Measurements from ENCODE around the gene VWA8.

VWA8 gene

DNA sequence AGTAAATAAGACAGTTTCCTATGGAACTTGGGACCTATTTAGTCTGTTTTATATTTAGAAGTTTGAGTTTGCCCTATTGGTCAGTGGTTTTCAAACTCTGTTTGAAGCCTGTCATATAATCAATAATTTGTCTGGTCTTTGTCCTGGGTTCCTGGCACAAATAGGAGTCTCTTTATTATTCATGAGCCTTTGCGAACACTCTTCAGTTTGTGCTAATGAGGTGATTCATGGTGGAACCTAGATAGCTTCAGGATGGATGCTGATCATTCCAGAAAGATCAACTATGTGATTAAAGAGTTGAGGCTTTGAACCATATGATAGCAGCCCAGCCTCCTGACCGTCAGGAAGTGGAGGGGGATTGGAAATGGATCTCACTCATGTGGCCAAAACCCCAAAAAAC, 10.0 kb upstream of the VWA8 start:
- DNase-seq (ENCODE audit: extremely low read depth, low read depth), result no peak
- TF ChIP-seq, protein P1, sequence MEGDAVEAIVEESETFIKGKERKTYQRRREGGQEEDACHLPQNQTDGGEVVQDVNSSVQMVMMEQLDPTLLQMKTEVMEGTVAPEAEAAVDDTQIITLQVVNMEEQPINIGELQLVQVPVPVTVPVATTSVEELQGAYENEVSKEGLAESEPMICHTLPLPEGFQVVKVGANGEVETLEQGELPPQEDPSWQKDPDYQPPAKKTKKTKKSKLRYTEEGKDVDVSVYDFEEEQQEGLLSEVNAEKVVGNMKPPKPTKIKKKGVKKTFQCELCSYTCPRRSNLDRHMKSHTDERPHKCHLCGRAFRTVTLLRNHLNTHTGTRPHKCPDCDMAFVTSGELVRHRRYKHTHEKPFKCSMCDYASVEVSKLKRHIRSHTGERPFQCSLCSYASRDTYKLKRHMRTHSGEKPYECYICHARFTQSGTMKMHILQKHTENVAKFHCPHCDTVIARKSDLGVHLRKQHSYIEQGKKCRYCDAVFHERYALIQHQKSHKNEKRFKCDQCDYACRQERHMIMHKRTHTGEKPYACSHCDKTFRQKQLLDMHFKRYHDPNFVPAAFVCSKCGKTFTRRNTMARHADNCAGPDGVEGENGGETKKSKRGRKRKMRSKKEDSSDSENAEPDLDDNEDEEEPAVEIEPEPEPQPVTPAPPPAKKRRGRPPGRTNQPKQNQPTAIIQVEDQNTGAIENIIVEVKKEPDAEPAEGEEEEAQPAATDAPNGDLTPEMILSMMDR (IDR thresholded peaks at IDR 0.05; ENCODE audit: low read depth, low read length, missing control alignments), result no peak
- H3K4me3 ChIP-seq (replicated peaks; ENCODE audit: low read depth, low read length), result no peak overlapping the region

DNA sequence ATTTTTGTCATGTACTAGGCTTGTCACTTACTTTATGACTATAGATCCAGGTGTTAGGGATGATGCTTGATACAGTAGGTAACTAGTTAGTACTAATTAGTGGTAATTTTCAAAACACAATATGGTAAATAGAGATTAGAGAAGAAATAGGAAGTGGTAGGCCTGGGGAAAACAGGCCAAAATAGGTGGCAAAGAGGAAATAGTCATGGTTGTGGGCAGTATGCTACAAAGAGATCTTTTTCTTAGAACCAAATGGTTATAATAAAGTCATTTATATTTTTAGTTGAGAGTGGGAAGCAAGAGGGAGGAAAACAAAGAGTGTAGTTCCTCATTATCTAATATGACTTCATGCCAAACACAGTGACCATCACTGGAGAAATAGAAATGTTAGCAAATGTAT, 9.1 kb upstream of the VWA8 start:
- H3K4me3 ChIP-seq (replicated peaks; ENCODE audit: low read depth, low read length), result no peak overlapping the region
- TF ChIP-seq, protein P1 (IDR thresholded peaks at IDR 0.05; ENCODE audit: low read depth, low read length, missing control alignments), result no peak
- DNase-seq (ENCODE audit: extremely low read depth, low read depth), result no peak

DNA sequence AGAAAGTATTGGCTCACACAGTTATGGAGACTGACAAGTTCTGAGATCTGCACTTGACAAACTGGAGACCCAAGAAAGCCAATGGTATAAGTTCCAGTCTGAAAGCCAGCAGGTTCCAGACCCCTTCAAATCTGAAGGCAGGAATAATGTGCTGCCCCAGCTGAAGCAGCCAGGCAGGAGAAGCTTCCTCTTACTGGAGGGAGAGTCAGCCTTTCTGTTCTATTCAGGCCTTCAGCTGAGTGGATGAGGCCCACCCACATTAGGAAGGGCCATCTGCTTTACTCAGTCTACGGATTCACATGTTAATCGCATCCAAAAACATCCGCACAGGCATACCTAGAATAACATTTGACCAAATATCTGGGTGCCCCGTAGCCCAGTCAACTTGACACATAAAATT, 8.2 kb upstream of the VWA8 start:
- TF ChIP-seq, protein P1 (IDR thresholded peaks at IDR 0.05; ENCODE audit: low read depth, low read length, missing control alignments), result no peak
- H3K4me3 ChIP-seq (replicated peaks; ENCODE audit: low read depth, low read length), result no peak overlapping the region
- no peak for DNase-seq (ENCODE audit: extremely low read depth, low read depth)

DNA sequence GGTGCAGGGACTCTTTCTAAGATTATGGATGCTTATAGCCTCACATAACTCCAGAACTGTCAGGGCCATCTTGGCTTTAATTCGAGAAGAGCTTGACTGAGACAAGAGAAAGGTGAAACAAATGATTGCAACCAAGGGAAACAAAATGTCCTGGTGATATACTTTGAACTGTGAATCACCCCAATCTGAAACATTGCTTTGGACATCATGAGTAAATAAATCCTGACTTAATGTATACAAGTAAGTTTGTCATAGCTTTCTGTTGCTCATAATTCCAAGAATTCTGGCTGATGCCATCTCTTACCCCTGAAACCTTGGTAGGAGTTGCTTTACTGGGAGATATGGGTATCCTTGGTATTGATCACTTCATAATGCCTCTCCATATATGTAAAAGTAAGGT, 5.8 kb upstream of the VWA8 start:
- no peak for DNase-seq (ENCODE audit: extremely low read depth, low read depth)
- TF ChIP-seq, protein P1 (IDR thresholded peaks at IDR 0.05; ENCODE audit: low read depth, low read length, missing control alignments), result no peak
- no peak overlapping the region for H3K4me3 ChIP-seq (replicated peaks; ENCODE audit: low read depth, low read length)

DNA sequence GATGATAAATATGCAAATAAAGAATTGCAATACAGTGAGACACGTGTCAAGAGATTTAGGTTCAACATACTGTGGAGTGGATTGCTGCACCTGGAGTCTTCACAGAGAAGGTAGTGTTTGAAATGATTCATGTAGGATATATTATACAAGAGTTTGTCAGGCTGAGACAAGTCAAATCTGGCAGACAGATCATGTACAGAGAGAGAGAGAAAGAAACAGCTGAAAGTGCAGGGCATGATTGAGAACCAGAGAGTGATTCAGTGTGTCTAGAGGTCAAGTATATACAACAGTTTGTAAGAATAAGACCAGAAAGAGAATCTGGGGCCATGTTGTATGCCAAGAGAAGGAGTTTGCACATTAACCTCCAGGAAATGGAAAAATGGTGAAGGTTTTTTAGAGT, 2.1 kb upstream of the VWA8 start:
- no peak for DNase-seq (ENCODE audit: extremely low read depth, low read depth)
- H3K4me3 ChIP-seq (replicated peaks; ENCODE audit: low read depth, low read length), result no peak overlapping the region
- TF ChIP-seq, protein P1 (IDR thresholded peaks at IDR 0.05; ENCODE audit: low read depth, low read length, missing control alignments), result no peak

DNA sequence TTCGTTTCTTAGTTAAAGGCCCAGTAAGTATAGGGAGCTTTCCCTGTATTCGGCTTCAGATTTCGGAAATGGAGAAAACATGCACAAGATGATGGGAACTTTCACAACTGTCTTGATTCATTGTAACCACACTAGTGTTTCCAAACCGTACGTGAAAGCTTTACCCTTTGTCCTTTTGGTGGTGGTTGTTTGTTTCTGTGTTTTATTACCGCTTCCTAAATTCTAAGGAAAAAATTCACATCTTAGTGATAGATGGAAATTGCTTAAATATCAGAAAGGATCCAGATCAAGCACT, 504 bp upstream of the VWA8 start:
- DNase-seq (ENCODE audit: extremely low read depth, low read depth), result no peak
- peak overlapping the region; percentile 81 for H3K4me3 ChIP-seq (replicated peaks; ENCODE audit: low read depth, low read length)
- TF ChIP-seq, protein P1 (IDR thresholded peaks at IDR 0.05; ENCODE audit: low read depth, low read length, missing control alignments), result no peak

DNA sequence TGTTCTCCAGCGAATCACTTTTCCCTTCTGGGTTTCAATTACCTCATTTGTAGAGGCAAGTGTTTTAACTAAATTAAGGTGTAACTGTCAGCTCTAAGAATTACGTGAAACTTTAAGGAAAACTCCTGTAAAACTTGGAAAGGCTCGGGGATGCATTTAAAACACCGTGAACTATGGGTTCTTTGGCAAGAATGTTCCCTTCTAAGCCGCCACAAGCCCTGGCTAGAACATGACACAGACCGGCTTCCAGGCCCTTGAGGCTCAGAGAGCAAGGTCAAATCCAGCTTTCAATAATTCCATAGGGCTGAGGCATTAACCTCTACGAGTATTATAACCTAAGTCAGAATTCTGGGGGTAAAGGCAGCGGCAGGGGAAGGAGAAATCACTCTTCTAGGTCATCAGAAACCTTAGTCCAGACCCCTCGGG, 685 bp downstream of the VWA8 start:
- no peak for DNase-seq (ENCODE audit: extremely low read depth, low read depth)
- peak overlapping the region; percentile 81 for H3K4me3 ChIP-seq (replicated peaks; ENCODE audit: low read depth, low read length)
- TF ChIP-seq, protein P1 (IDR thresholded peaks at IDR 0.05; ENCODE audit: low read depth, low read length, missing control alignments), result no peak

Measured in HFF-Myc (cell line).